Erythroblast (primary cell): ENCODE results near the gene PTPRM.

ENCODE experiments used
- GATA1 ChIP-seq: IDR thresholded peaks from 2 replicates; pipeline ENCODE4 v1.6.1; 2011; ENCODE audit warnings: low read depth, mild to moderate bottlenecking, control low read depth, low read length, moderate library complexity
- POLR2A ChIP-seq: IDR thresholded peaks from 2 replicates; pipeline ENCODE4 v1.6.1; 2011; ENCODE audit warnings: mild to moderate bottlenecking, low read length

DNA sequence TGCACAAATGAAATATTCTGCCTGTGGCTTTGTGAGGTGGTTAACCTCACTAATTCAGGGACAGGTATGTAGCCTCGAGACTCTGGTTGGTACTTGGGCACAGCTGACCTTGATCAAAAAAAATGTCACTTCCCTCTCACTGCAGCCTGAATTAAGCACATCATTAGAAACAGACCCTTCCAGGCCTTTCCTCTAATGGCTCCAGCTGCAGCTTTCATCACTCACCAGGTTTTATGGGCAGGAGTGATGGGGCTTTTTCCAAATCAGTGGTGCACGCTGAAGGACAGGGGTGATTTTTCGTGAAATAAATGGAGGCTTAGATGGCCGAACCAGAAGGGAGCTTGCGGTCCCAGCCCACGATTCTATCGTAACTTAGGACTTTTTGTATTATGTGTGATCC is 829.1 kb downstream of the PTPRM start:
- TF ChIP-seq POLR2A = no peak
- no peak for TF ChIP-seq GATA1
